BLaER1 treated with 17β-estradiol and CSF1 and Interleukin-3, amounts not matched to agents 10 nM and 100 nM (cell line): Measurements from ENCODE around the gene MTMR10.

ENCODE experiments used
- H3K27ac ChIP-seq, 11 experiments: shearing (Covaris generic); formaldehyde crosslinking; 2 replicates each; pipeline ENCODE4 v1.8.1; 2022
- H3K27me3 ChIP-seq, 11 experiments: shearing (Covaris generic); formaldehyde crosslinking; 2 replicates each; pipeline ENCODE4 v1.8.1; 2022
- H3K36me3 ChIP-seq, 11 experiments: shearing (Covaris generic); formaldehyde crosslinking; 2 replicates each; pipeline ENCODE4 v1.8.1; 2022
- H3K4me1 ChIP-seq, 10 experiments: shearing (Covaris generic); formaldehyde crosslinking; 2 replicates each; pipeline ENCODE4 v1.8.1; 2022
- H3K4me2 ChIP-seq, 11 experiments: shearing (Covaris generic); formaldehyde crosslinking; 2 replicates each; pipeline ENCODE4 v1.8.1; 2022
- H3K4me3 ChIP-seq, 10 experiments: shearing (Covaris generic); formaldehyde crosslinking; 2 replicates each; pipeline ENCODE4 v1.8.1; 2022
- H3K9ac ChIP-seq, 11 experiments: shearing (Covaris generic); formaldehyde crosslinking; 2 replicates each; pipeline ENCODE4 v1.8.1; 2022
- H3K9me3 ChIP-seq, 11 experiments: shearing (Covaris generic); formaldehyde crosslinking; replicated peaks in 1 of 11; 2 replicates each; pipeline ENCODE4 v1.8.1; 2022
- H4K20me1 ChIP-seq, 11 experiments: shearing (Covaris generic); formaldehyde crosslinking; 2 replicates each; pipeline ENCODE4 v1.8.1; 2022
- Cebpa-rat ChIP-seq, 11 experiments: shearing (Covaris generic); IDR thresholded peaks; 2 replicates each; pipeline ENCODE4 v1.8.1; 2022

Gene MTMR10

GRCh38 chr15:31001702-31002101, 10.3 kb upstream of the MTMR10 start:
- Histone ChIP-seq H3K9ac (no peak overlapping the region), H3K4me1 (peaks cover 28 to 65% (median 48%) of the 10 kb centered on the region in 10 experiments), H3K36me3 (no peaks in the 10 kb centered on the region), H3K9me3 (peaks cover 0 to 12% (median 0%) of the 10 kb centered on the region in 11 experiments; a peak in 3 of 22 replicates), H3K27ac (no peak overlapping the region), H3K4me3 (no peak overlapping the region), H4K20me1 (peaks cover 0 to 6% (median 0%) of the 10 kb centered on the region in 11 experiments; a peak in 1 of 22 replicates), H3K4me2 (peak overlapping the region in 8 of 11 experiments; percentile 35 to 95 (median 90); a peak in 15 of 22 replicates), H3K27me3 (peaks cover 0 to 22% (median 0%) of the 10 kb centered on the region in 11 experiments; a peak in 2 of 22 replicates)
- no peak for TF ChIP-seq Cebpa-rat (IDR thresholded peaks at IDR 0.05)

- Histone ChIP-seq H3K9me3 (peaks cover 0 to 12% (median 0%) of the 10 kb centered on the region in 11 experiments; a peak in 3 of 22 replicates), H3K4me2 (no peak overlapping the region), H3K9ac (no peak overlapping the region), H4K20me1 (peaks cover 0 to 6% (median 0%) of the 10 kb centered on the region in 11 experiments; a peak in 1 of 22 replicates), H3K27ac (no peak overlapping the region), H3K36me3 (no peaks in the 10 kb centered on the region), H3K27me3 (peaks cover 0 to 15% (median 0%) of the 10 kb centered on the region in 11 experiments; a peak in 2 of 22 replicates), H3K4me3 (no peak overlapping the region), H3K4me1 (peaks cover 15 to 45% (median 30%) of the 10 kb centered on the region in 10 experiments)
- TF ChIP-seq Cebpa-rat (IDR thresholded peaks at IDR 0.05): no peak
Observed at GRCh38 chr15:30999729-31000128, 8.3 kb upstream of the MTMR10 start.

GRCh38 chr15:30997270-30997669, 5.8 kb upstream of the MTMR10 start:
- Histone ChIP-seq H3K27me3 (0 out of 22 replicates have a peak, but pooled peaks cover 0 to 5% (median 0%) of the 10 kb centered on the region in 11 experiments), H4K20me1 (no peaks in the 10 kb centered on the region), H3K4me3 (no peak overlapping the region), H3K9ac (no peak overlapping the region), H3K4me1 (peaks cover 3 to 24% (median 10%) of the 10 kb centered on the region in 10 experiments; a peak in 19 of 20 replicates), H3K36me3 (no peaks in the 10 kb centered on the region), H3K27ac (no peak overlapping the region), H3K9me3 (peaks cover 0 to 12% (median 0%) of the 10 kb centered on the region in 11 experiments; a peak in 3 of 22 replicates), H3K4me2 (no peak overlapping the region)
- no peak for TF ChIP-seq Cebpa-rat (IDR thresholded peaks at IDR 0.05)

- Histone ChIP-seq H3K27me3 (no peaks in the 10 kb centered on the region), H3K27ac (peak overlapping the region; percentile 90 to 99 (median 95)), H3K9me3 (peaks cover 0 to 1% (median 0%) of the 10 kb centered on the region in 11 experiments; a peak in 1 of 22 replicates), H4K20me1 (peaks cover 0 to 30% (median 9%) of the 10 kb centered on the region in 11 experiments; a peak in 10 of 22 replicates), H3K4me1 (peaks cover 20 to 35% (median 30%) of the 10 kb centered on the region in 10 experiments), H3K4me3 (peak overlapping the region; percentile 87 to 98 (median 94)), H3K9ac (peak overlapping the region; percentile 91 to 99 (median 95)), H3K36me3 (peaks cover 0 to 13% (median 2%) of the 10 kb centered on the region in 11 experiments; a peak in 8 of 22 replicates), H3K4me2 (peak overlapping the region; percentile 84 to 97 (median 92))
- no peak for TF ChIP-seq Cebpa-rat (IDR thresholded peaks at IDR 0.05)
Observed at GRCh38 chr15:30992249-30992864, 929 bp upstream of the MTMR10 start.

GRCh38 chr15:30990446-30991254, 778 bp downstream of the MTMR10 start:
- Histone ChIP-seq H4K20me1 (peaks cover under 1 to 47% (median 16%) of the 10 kb centered on the region in 11 experiments; a peak in 12 of 22 replicates), H3K4me1 (peaks cover 24 to 40% (median 36%) of the 10 kb centered on the region in 10 experiments), H3K9ac (peak overlapping the region; percentile 91 to 99 (median 95)), H3K27ac (peak overlapping the region; percentile 90 to 99 (median 95)), H3K4me3 (peak overlapping the region; percentile 87 to 98 (median 94)), H3K36me3 (peaks cover 9 to 31% (median 18%) of the 10 kb centered on the region in 11 experiments), H3K27me3 (no peaks in the 10 kb centered on the region), H3K4me2 (peak overlapping the region; percentile 77 to 94 (median 92)), H3K9me3 (no peaks in the 10 kb centered on the region)
- no peak for TF ChIP-seq Cebpa-rat (IDR thresholded peaks at IDR 0.05)

GRCh38 chr15:30990036-30990435, 1.4 kb downstream of the MTMR10 start:
- Histone ChIP-seq H3K36me3 (peaks cover 10 to 33% (median 24%) of the 10 kb centered on the region in 11 experiments), H3K4me2 (peak overlapping the region; percentile 77 to 94 (median 92)), H3K27ac (peak overlapping the region in 7 of 11 experiments; percentile 14 to 99 (median 95); a peak in 11 of 22 replicates), H4K20me1 (peaks cover 7 to 53% (median 22%) of the 10 kb centered on the region in 11 experiments; a peak in 13 of 22 replicates), H3K4me1 (peaks cover 30 to 46% (median 42%) of the 10 kb centered on the region in 10 experiments), H3K9ac (peak overlapping the region; percentile 91 to 99 (median 95); a peak in 19 of 22 replicates), H3K27me3 (no peaks in the 10 kb centered on the region), H3K9me3 (no peaks in the 10 kb centered on the region), H3K4me3 (peak overlapping the region; percentile 87 to 98 (median 94))
- no peak for TF ChIP-seq Cebpa-rat (IDR thresholded peaks at IDR 0.05)

GRCh38 chr15:30985081-30985531, 6.3 kb downstream of the MTMR10 start:
- H3K27ac ChIP-seq: peak overlapping the region in 6 of 11 experiments; percentile 7 to 43 (median 12); a peak in 5 of 22 replicates
- peaks cover 43 to 64% (median 56%) of the 10 kb centered on the region in 10 experiments for H3K4me1 ChIP-seq

GRCh38 chr15:30984542-30984941, 6.9 kb downstream of the MTMR10 start:
- peak overlapping the region in 1 of 10 experiments; percentile 18; a peak in 1 of 20 replicates for H3K4me3 ChIP-seq
- peaks cover 46 to 77% (median 66%) of the 10 kb centered on the region in 11 experiments for H3K36me3 ChIP-seq
- H3K4me2 ChIP-seq: peak overlapping the region; percentile 60 to 82 (median 76)
- H4K20me1 ChIP-seq: peaks cover 13 to 98% (median 33%) of the 10 kb centered on the region in 11 experiments; a peak in 14 of 22 replicates
- H3K4me1 ChIP-seq: peaks cover 43 to 64% (median 56%) of the 10 kb centered on the region in 10 experiments
- H3K9me3 ChIP-seq: peaks cover 0 to 4% (median 0%) of the 10 kb centered on the region in 11 experiments; a peak in 1 of 22 replicates
- H3K9ac ChIP-seq: peak overlapping the region in 8 of 11 experiments; percentile 2 to 44 (median 34); a peak in 12 of 22 replicates
- peak overlapping the region in 7 of 11 experiments; percentile 7 to 43 (median 14); a peak in 6 of 22 replicates for H3K27ac ChIP-seq
- TF ChIP-seq Cebpa-rat (IDR thresholded peaks at IDR 0.05): no peak
- H3K27me3 ChIP-seq: no peaks in the 10 kb centered on the region

More at GRCh38 chr15:30985081-30985531, 6.3 kb downstream of the MTMR10 start:
- Histone ChIP-seq H3K27me3 (no peaks in the 10 kb centered on the region), H3K36me3 (peaks cover 42 to 74% (median 60%) of the 10 kb centered on the region in 11 experiments), H4K20me1 (peaks cover 13 to 98% (median 33%) of the 10 kb centered on the region in 11 experiments; a peak in 14 of 22 replicates), H3K4me2 (peak overlapping the region; percentile 60 to 82 (median 76)), H3K9me3 (peaks cover 0 to 4% (median 0%) of the 10 kb centered on the region in 11 experiments; a peak in 1 of 22 replicates), H3K9ac (peak overlapping the region in 7 of 11 experiments; percentile 2 to 44 (median 29); a peak in 10 of 22 replicates), H3K4me3 (no peak overlapping the region)
- no peak for TF ChIP-seq Cebpa-rat (IDR thresholded peaks at IDR 0.05)
